ENCODE data around the gene ZNF439. TPM values are rescaled to one million over a fixed set of nuclear protein-coding genes. Genes with fewer than 3 reads are reported as not detected.
"Not testable (repeated sequence)": the region's sequence is repeated elsewhere in the genome, so short reads cannot be mapped to it uniquely, and the experiment has no call there.

The ZNF439 gene
- total and polyA plus RNA-seq, 8 donors, result 2.2 to 8.0 (median 3.1) TPM

DNA sequence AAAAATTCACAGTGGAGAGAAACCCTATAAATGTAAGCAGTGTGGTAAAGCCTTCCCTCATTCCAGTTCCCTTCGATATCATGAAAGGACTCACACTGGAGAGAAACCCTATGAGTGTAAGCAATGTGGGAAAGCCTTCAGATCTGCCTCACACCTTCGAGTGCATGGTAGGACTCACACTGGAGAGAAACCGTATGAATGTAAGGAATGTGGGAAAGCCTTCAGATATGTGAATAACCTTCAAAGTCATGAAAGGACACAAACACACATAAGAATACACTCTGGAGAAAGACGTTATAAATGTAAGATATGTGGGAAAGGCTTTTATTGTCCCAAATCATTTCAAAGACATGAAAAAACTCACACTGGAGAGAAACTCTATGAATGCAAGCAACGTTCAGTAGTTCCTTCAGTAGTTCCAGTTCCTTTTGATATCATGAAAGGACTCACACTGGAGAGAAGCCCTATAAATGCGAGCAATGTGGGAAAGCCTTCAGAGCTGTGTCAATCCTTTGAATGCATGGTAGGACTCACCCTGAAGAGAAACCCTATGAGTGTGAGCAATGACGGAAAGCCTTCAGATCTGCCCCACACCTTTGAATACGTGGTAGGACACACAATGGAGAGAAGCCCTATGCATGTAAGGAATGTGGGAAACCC lies 16.1 kb upstream of the ZNF439 start:
- TF ChIP-seq CTCF (IDR thresholded peaks at IDR 0.05), result no peak
- Histone ChIP-seq H3K4me3 (no peak overlapping the region), H3K36me3 (peaks cover 10 to 31% (median 22%) of the 10 kb centered on the region in 3 donors), H3K27me3 (no peaks in the 10 kb centered on the region), H3K27ac (no peak overlapping the region), H3K9me3 (peaks cover 0 to 4% (median 1%) of the 10 kb centered on the region in 4 donors), H3K4me1 (no peaks in the 10 kb centered on the region)
- DNase-seq (no peak), ATAC-seq (no peak), FAIRE-seq (no peak)
- WGBS, 2 donors, result 96 to 99% methylated on average over 8 of the region's 8 CpGs
- intact Hi-C loops (cut with DNase I), result no loop called here

DNA sequence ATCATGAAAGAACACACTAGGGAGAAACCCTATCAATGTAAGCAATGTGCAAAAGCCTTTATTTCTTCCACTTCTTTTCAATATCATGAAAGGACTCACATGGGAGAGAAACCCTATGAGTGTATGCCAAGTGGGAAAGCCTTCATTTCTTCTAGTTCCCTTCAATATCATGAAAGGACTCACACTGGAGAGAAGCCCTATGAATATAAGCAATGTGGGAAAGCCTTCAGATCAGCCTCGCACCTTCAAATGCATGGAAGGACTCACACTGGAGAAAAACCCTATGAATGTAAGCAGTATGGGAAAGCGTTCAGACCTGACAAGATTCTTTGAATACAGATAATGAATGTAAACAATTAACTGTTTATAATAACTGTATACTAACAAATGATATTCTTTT lies 15.0 kb upstream of the ZNF439 start:
- no peaks in the 10 kb centered on the region for H3K27me3 ChIP-seq
- H3K27ac ChIP-seq, result no peak overlapping the region
- TF ChIP-seq CTCF (IDR thresholded peaks at IDR 0.05), result no peak
- no peak overlapping the region for H3K4me3 ChIP-seq
- H3K4me1 ChIP-seq, result no peaks in the 10 kb centered on the region
- WGBS, 2 donors, result 96 to 100% methylated on average over 2 of the region's 2 CpGs
- ATAC-seq (no peak), FAIRE-seq (no peak), DNase-seq (no peak)
- H3K9me3 ChIP-seq, result peaks cover 0 to 4% (median 1%) of the 10 kb centered on the region in 4 donors
- H3K36me3 ChIP-seq, result peaks cover 10 to 31% (median 22%) of the 10 kb centered on the region in 3 donors
- intact Hi-C loops (cut with DNase I), result no loop called here

DNA sequence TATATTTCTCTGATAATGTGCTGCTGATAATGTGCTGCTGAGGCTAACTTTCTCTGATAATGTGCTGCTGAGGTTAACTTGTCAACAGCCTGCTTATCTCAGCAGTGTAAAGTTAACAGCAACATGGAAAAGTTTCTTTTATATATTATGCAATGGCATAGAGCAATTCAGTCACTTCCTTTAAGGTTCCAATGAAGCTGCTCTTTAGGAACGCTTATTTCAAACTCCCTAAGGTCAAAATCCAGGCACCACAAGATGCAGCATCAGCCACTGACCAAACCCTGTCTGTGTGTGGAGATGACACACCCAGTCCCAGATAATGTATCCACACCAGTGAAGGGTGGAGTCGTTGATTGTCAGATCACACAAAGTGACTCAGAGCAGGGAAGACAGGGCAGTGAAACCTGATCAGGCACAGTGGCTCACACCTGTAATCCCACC lies 12.9 kb upstream of the ZNF439 start:
- FAIRE-seq; ATAC-seq; H3K4me1 ChIP-seq; H3K27ac ChIP-seq; H3K4me3 ChIP-seq; DNase-seq; H3K9me3 ChIP-seq; intact Hi-C loops (cut with DNase I); H3K27me3 ChIP-seq: not testable (repeated sequence)
- WGBS, 2 donors, result 91 to 96% methylated on average over 2 of the region's 2 CpGs
- peaks cover 10 to 26% (median 22%) of the 10 kb centered on the region in 3 donors for H3K36me3 ChIP-seq

DNA sequence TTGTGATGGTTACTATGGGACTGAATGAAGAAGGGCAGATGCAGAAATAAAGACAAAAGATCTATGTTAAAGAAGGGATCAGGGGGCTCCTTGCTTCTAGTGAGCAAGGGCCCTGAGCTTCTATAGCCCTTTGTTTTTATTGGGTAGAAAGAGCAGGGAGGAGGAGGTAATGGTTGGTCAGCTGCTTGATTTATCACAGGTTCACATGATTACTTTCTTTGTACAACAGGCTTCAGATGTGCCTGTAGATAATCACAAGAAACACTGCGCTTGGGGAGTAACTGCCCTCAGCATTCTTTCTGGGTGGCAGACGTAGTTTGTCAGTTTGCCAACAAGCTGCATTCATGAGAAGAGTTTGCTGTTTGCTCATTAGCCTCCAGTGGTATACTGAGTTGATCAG lies 4.8 kb upstream of the ZNF439 start:
- DNase-seq (no peak), ATAC-seq (no peak), FAIRE-seq (no peak)
- Histone ChIP-seq H3K4me3 (no peak overlapping the region), H3K36me3 (no peaks in the 10 kb centered on the region), H3K4me1 (no peaks in the 10 kb centered on the region), H3K9me3 (no peaks in the 10 kb centered on the region), H3K27ac (no peak overlapping the region), H3K27me3 (no peaks in the 10 kb centered on the region)
- TF ChIP-seq CTCF (IDR thresholded peaks at IDR 0.05), result no peak
- intact Hi-C loops (cut with DNase I), result no loop called here
- 56 to 69% methylated on average over 2 of the region's 2 CpGs for WGBS, 2 donors

DNA sequence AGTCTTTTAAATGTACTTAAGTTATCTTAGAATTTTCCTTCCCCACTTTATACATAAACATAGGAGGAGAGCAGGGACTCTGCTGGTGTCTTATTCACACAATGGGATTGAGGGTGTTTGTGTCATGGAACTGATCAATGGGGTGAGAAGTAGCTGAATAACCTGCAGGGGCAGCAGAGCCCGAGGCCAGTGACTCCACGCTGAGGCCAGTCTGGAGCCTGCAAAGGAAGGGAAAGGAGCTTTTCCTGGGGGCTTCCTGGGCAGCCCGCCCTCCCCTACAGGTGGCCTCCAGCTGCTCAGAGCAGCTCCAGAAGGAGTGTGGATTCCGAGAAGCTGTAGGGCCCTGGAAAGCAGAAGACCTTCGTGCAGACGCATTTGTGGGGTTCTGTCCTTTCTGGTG lies 911 bp upstream of the ZNF439 start:
- FAIRE-seq; H3K36me3 ChIP-seq; H3K27ac ChIP-seq; intact Hi-C loops (cut with DNase I); H3K9me3 ChIP-seq; H3K4me3 ChIP-seq; H3K27me3 ChIP-seq; H3K4me1 ChIP-seq; DNase-seq; ATAC-seq: not testable (repeated sequence)
- WGBS, 2 donors, result 67 to 79% methylated on average over 6 of the region's 6 CpGs

GRCh38 chr19:11848200-11848593 lies 329 bp upstream of the ZNF439 start:
- Histone ChIP-seq H3K4me1 (peaks cover 0 to 7% (median 0%) of the 10 kb centered on the region in 3 donors), H3K4me3 (peak overlapping the region; percentile 36 to 63 (median 58)), H3K27me3 (no peaks in the 10 kb centered on the region), H3K27ac (peak overlapping the region in 1 of 4 donors; percentile 76), H3K36me3 (no peaks in the 10 kb centered on the region), H3K9me3 (no peaks in the 10 kb centered on the region)
- TF ChIP-seq CTCF (IDR thresholded peaks at IDR 0.05), result no peak
- intact Hi-C loops (cut with DNase I), result no loop called here
- DNase-seq, result peak in 2 of 6 donors; percentile 1 to 22
- 33 to 38% methylated on average over 11 of the region's 11 CpGs for WGBS, 2 donors
- FAIRE-seq, result no peak
- ATAC-seq, result no peak

GRCh38 chr19:11850289-11850688 lies 1.8 kb downstream of the ZNF439 start:
- ATAC-seq; H3K27me3 ChIP-seq; DNase-seq; H3K4me1 ChIP-seq; FAIRE-seq; H3K9me3 ChIP-seq; H3K36me3 ChIP-seq; H3K4me3 ChIP-seq; H3K27ac ChIP-seq; intact Hi-C loops (cut with DNase I): not testable (repeated sequence)
- 88 to 91% methylated on average over 4 of the region's 4 CpGs for WGBS, 2 donors

Data from pancreas (tissue), 10 donors.